ENCODE data around the gene DCTN3.
A peak's percentile ranks its signal among the peaks of the same experiment; 100 is the strongest.

Gene DCTN3

DNA sequence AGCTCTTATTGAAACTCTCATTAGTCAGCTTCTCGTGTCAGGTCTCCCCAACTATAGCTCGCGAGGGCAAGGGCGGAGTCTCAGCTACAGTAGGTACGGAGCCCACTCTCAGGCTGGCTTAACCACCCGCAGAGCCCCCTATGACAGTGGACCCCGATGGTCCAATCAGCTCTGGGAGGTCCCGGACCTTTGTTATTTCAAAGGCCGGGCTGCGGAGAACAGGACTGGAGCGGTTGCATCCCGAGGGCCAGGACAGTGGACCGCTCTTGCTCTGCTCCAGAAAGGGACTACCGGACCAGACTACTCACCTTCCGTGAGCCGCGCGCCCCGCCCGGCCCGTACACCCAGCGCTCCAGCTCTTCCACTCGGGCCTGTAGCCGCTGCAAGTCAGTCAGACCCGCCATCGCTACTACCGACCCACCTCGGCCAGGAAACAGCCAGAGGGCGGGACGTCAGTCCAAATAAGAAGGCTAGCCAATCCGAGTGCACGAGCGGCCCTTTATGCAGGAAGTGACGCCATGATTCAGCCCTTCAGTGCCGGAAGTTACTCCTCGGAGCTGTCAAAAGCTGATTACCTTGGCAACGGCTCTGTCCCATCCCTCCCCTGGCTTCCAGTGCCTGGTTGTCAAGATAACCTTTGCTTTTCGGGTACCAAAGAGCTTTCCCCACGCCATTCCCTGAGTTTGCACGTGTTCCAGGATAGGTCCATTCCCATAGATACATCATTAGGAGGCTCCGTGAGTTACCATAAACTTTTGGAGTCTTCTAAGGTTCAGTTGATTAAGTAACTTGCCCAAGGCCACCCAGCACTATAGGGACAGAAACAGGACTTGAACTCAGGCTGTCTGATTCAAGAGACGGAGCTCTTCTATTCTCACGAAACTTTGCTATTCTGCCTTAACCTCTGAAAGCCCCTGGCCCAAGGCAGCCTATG is at the start of gene DCTN3:
Gene DCTN3 (minus strand): TSS at position 435 of the 934 bp plus-strand sequence. CDS start 31 bp downstream, at position 404.
- peak; percentile 96 to 97 for DNase-seq
- TF ChIP-seq GATA1 (IDR thresholded peaks at IDR 0.05; ENCODE audit: low read depth, low read length) (no peak), POLR2A (IDR thresholded peaks at IDR 0.05; ENCODE audit: low read length) (peak; percentile 84)

DNA sequence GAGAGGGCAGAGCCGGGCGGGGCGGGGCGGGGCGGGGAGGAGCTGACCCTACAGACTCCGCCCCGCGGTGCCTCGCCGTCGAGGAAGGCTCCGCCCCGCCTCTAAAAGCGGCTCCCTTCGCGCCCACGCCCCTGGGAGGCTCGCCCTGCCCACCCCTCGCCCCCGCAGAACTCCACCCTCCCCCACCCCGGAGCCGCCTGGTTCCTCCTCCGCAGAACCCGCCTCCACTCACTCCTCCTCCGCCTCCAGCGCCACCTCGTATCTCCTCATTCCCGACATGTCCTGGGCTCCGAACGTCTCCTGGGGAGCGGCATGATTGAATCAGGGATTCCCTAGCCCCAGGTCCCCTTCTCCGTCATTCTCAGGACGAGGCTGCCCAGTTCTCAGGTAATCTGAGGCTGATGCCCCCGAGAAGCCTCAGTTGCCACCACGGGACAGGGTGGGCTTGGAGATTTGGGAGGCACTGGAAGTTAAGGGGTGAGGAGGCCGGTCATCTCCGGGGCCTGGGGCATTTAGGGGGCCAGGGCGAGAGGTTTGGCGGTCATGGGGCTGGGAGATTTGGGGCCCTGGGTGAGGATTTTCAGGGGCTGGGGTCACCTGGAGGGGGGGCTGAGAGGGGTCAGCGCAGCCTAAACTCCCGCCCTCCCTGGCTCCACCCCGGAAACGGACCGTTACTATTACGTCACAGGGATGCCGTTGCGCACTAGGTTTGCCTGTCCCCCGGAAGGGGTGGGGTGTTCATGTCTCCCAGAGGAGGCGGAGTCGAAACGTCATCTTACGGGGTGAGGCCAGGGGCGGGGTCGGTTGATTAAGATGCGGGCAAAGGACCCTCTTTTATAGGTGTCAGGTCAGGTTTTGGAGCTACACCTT is 45.3 kb upstream of the DCTN3 start:
- DNase-seq = peak; percentile 93 to 96
- TF ChIP-seq GATA1 (IDR thresholded peaks at IDR 0.05; ENCODE audit: low read depth, low read length) (no peak), POLR2A (IDR thresholded peaks at IDR 0.05; ENCODE audit: low read length) (peak; percentile 69)

DNA sequence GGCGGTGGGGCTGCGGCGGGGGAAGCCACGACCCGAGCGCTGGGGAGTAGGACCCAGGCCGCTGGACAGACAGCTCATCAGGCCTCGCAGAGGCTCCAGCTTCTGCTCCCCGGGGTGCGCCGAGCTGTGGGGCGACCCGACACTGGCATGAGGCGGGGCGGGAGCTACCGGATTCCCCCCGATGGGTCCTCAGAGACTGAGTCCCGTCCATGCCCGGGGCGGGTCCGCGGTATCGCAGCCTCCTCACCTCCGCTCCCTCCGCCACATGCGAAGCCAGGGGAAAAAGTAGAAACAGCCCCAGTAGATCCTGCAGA is 44.7 kb upstream of the DCTN3 start:
- no peak for TF ChIP-seq GATA1 (IDR thresholded peaks at IDR 0.05; ENCODE audit: low read depth, low read length)
- no peak for TF ChIP-seq POLR2A (IDR thresholded peaks at IDR 0.05; ENCODE audit: low read length)
- no peak for DNase-seq

DNA sequence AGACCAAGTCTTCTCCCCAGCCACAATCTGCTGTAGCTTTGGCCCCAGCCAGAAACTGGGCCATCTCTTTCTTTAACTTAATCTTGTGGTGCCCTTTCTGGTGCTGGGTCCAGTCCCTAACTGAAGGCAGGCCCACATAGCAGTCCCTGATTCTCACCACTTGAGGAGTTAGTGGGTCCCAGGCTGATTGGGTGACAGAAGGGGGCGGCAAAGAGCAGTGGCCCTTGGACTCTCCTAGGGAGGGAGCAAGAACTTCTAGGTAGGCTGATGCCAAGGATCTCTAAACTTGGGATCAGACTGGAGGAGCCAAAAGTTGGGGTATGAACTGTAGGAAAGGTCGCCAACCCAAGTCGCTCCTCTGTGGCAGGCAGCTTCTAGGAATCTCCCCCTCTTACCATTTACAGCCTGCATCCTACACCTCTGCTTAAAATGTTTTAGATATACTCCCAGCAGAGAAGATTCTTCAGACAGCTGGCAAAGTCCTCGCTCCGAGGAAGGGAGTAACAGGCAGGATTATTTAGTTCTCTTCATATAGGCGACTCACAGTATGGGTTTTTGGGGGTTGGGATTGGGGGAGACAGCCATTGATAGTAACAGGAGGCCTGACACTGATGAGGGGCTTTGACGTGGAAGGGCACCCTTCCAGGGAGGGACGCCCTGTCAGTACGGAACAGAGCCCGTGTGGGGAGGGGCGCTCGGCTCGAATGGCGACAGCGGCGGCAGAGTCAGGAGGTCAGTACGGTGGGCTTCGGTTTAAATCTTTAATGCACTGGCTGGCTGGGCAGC is 44.2 kb upstream of the DCTN3 start:
- no peak for TF ChIP-seq POLR2A (IDR thresholded peaks at IDR 0.05; ENCODE audit: low read length)
- TF ChIP-seq GATA1 (IDR thresholded peaks at IDR 0.05; ENCODE audit: low read depth, low read length) = no peak
- peak; percentile 84 to 89 for DNase-seq

DNA sequence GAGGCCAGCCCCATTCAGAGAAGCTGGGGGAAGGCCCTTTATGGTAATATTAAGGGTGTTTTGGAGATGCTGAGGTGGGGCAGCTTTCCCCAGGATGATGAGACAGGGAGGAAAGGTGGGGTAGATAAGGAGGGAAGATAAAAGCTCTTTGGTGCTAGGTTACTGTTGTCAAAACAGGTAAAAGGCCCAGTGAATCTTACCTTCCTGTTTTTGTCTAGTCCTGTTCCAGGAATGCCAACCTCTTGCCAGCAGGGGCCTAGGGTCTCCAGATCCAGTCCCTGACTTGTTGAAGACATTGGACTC is 43.0 kb upstream of the DCTN3 start:
- no peak for DNase-seq
- TF ChIP-seq POLR2A (IDR thresholded peaks at IDR 0.05; ENCODE audit: low read length) (no peak), GATA1 (IDR thresholded peaks at IDR 0.05; ENCODE audit: low read depth, low read length) (no peak)

DNA sequence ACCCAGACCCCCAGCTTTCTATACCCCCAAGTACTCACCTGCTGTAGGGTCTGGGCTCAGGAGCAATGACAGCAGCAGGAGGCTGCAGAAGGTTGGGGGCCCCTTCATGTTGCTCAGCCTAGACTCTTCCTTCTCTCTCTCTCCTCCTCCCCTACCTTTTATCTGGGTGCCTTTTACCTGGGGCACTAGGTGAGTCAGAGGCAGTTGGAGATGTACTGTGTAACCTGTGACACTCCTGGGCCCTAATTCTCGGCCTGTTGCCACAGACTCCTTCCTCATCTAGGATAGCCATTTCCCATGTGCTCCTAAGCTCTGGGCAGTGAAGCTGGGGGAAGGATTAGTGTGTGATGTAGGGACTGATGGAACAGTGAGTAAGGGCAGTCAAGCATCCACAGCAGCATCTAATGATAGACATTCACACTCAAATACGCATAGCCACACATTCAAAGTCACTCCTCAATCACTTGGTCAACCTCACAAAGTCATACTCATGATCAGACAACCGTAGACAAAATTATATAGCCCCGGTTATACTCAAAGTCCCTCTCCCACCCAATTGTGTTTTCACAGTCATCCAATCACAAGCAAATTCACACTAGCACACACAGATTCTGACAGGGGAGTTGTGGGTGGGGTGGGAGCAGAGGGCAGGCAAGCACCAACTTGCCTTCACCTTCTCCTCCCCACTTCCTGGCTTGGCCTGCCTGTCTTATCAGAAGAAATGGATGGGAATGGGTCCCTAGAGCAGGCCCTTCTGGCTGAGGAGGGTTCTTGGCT is 42.4 kb upstream of the DCTN3 start, which contains the start of gene CCL27:
Gene CCL27 (minus strand): TSS at position 132 of the 777 bp plus-strand sequence. CDS start 24 bp downstream, at position 108.
- TF ChIP-seq GATA1 (IDR thresholded peaks at IDR 0.05; ENCODE audit: low read depth, low read length) (no peak), POLR2A (IDR thresholded peaks at IDR 0.05; ENCODE audit: low read length) (no peak)
- DNase-seq = no peak

DNA sequence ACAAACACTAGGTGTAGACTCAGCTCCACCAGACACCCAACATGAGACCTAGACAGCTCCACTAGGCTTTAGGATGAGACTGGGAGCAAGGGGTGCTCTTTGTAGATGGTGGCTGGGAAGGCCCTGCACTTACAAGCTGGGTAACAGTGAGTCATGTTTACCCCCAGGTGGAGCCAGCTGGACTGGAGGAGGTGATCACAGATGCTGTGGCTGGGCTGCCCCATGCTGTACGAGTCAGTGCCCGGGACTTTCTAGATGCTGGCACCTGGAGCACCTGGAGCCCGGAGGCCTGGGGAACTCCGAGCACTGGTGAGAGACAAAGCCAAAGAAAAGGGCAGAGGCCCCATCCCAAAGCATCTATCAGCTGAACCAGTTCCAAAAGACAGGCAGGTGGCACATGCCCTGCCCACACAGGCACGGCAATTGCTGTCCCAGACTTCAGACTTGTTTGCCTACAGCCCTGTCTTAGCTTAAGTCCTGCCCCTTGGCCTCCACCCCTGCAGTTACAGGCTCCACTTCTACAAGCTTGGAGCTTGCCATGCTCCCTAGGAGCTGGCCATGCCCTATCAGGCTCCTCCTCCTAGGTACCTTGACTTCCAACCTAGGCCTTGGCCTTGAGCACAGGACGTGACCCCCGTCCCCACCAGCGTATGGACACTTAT is 39.4 kb upstream of the DCTN3 start:
- peak in 1 of 2 experiments; percentile 9 for DNase-seq
- TF ChIP-seq GATA1 (IDR thresholded peaks at IDR 0.05; ENCODE audit: low read depth, low read length) (no peak), POLR2A (IDR thresholded peaks at IDR 0.05; ENCODE audit: low read length) (no peak)

DNA sequence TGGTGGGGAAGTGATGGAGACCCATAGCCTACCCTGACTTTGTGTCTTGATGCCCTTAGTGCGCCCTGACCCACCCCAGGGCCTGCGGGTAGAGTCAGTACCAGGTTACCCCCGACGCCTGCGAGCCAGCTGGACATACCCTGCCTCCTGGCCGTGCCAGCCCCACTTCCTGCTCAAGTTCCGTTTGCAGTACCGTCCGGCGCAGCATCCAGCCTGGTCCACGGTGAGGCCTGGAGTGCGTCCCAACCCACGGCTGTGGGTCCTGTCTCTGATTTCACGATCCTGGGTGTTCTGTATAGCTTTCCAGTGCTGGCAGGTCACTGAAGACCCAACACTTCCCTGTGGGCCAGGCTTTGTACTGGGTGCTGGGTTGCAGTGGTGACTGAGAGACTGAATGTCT is 38.2 kb upstream of the DCTN3 start:
- DNase-seq = no peak

DNA sequence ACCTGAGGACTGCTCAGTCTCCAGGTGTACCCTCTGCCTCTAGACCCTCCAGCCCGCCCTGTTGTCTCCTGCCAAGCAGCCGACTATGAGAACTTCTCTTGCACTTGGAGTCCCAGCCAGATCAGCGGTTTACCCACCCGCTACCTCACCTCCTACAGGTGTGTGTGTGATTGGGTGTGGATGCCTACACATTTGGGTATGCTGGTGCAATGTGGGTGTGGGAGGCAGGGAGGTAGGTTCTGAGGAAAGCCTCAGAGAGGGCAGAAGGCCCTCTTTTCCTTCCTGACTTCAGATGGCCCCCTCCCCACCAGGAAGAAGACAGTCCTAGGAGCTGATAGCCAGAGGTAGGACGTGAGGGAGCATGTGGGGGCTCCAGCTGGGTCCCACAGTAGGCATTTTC is 36.7 kb upstream of the DCTN3 start:
- DNase-seq = no peak

More for the DNA sequence above, 38.2 kb upstream of the DCTN3 start:
- no peak for TF ChIP-seq GATA1 (IDR thresholded peaks at IDR 0.05; ENCODE audit: low read depth, low read length)

DNA sequence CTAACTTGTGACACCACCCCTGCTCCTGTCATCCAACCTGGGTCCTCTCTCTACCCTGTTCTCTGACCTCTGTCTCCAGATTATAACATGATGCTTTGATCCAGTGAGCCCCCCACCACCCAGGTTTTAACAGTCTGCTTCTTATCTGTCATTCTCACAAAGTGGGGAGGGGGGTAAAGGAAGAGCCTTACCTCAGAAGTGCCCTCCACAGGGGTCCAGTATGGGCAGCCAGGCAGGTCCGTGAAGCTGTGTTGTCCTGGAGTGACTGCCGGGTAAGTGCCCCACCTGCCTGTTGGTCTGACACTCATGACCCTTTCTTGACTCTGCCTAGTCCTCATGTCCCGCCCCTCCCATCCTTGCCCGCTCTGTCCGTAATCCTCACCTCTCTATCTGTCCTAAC is 35.1 kb upstream of the DCTN3 start:
- TF ChIP-seq POLR2A (IDR thresholded peaks at IDR 0.05; ENCODE audit: low read length) (no peak), GATA1 (IDR thresholded peaks at IDR 0.05; ENCODE audit: low read depth, low read length) (no peak)
- no peak for DNase-seq

More for the DNA sequence above, 36.7 kb upstream of the DCTN3 start:
- no peak for TF ChIP-seq POLR2A (IDR thresholded peaks at IDR 0.05; ENCODE audit: low read length)
- no peak for TF ChIP-seq GATA1 (IDR thresholded peaks at IDR 0.05; ENCODE audit: low read depth, low read length)

DNA sequence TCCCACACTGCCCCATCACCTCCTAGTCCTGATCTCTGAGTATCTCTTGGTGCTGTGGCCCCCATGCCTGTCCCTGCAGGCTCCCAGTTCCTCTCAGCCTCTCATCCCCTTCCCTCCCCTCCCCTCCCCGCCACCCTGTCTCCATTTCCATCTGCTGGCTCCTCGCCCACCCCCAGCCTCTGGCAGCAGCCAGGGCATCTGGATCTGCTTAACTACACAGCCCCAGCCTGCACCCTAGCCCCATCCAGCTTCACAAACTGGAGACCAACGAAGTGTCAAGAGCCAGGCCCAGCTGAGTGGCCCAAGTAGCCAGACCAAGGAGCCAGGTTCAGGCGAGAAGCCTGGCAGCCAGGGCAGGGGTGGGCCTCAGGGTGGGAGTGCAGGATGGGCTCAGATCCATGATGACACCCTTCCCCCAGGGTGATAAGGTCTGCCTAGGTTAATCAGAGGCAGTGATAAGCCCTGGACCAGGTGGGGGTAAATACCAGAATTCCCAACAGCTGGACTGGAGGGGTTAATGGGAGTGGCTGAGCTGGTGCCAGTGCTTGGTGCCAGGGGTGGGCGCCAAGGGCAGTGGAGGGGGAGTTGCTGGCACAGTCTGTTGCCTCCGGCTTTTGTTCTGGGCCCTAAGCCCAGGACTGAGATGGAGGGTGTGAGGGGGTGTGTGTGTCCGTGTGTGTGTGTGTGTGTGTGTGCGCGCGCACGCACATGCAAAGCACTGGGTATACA is 34.2 kb upstream of the DCTN3 start:
- no peak for DNase-seq
- TF ChIP-seq GATA1 (IDR thresholded peaks at IDR 0.05; ENCODE audit: low read depth, low read length) (no peak), POLR2A (IDR thresholded peaks at IDR 0.05; ENCODE audit: low read length) (no peak)

Data from erythroblast (primary cell).